D721Med (cell line): Measurements from ENCODE around the gene MED8.

ENCODE experiments used
- DNase-seq: peaks from one replicate; pipeline ENCODE4 v3.0.0; 2011; ENCODE audit warnings: low spot score; ENCODE audit not compliant: insufficient read length
- FAIRE-seq: peaks from 2 replicates; lab custom pipeline; 2011; peaks lifted over from hg19 to GRCh38; lab: Jason Lieb, UNC
- TF ChIP-seq, protein P1 (sequence below): IDR thresholded peaks from 2 replicates; pipeline ENCODE4 v1.5.1; 2012; ENCODE audit warnings: mild to moderate bottlenecking, control low read depth; ENCODE audit not compliant: insufficient read depth; ENCODE audit errors: missing control alignments

Gene MED8

DNA sequence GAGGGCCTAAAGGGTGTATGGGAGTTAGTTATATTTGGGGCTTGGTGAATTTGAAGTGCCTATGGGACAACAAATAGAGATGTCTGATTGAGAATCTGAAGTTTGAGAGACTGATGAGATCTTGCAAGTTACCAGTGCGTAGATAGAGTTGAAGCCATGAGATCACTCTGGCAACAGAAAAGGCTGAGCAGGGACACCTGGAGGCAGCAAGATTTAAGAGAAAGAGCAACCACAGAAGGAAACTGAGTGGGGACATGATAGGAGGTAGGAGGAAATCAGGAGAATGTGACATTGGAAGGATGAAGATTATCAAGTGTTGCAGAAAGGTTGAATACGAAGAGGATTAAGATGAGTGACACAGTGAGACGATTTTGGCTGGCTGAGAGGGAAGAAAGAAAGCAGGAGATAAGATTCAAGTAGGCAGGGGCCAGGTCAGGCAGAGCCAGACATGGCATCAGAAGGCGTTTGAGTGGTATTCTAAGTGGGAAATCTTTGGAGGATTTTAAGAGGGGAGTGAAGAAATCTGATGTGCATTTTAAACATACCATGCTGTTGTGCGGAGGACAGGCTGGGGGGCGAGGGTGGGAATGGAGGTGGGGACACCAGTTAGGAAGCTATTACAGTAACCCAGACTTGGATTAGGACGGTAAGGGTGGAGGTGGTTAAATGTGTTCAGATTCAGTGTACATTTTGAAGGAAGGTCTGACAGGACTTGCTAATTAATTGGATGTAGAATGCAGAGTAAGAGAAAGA lies 55.0 kb downstream of the MED8 start:
- FAIRE-seq, result no peak
- TF ChIP-seq, protein P1, sequence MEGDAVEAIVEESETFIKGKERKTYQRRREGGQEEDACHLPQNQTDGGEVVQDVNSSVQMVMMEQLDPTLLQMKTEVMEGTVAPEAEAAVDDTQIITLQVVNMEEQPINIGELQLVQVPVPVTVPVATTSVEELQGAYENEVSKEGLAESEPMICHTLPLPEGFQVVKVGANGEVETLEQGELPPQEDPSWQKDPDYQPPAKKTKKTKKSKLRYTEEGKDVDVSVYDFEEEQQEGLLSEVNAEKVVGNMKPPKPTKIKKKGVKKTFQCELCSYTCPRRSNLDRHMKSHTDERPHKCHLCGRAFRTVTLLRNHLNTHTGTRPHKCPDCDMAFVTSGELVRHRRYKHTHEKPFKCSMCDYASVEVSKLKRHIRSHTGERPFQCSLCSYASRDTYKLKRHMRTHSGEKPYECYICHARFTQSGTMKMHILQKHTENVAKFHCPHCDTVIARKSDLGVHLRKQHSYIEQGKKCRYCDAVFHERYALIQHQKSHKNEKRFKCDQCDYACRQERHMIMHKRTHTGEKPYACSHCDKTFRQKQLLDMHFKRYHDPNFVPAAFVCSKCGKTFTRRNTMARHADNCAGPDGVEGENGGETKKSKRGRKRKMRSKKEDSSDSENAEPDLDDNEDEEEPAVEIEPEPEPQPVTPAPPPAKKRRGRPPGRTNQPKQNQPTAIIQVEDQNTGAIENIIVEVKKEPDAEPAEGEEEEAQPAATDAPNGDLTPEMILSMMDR, result no peak
- no peak for DNase-seq
